ENCODE results near the gene PSMB5. TPM values are rescaled to one million over a fixed set of nuclear protein-coding genes. Genes with fewer than 3 reads are reported as not detected.

The PSMB5 gene
- total RNA-seq (100 to 1,000 TPM; 114 to 140 TPM), polyA plus RNA-seq (ENCODE audit: insufficient read length in 6 of 6) (100 to 1,000 TPM; 174 to 199 (median 181) TPM)
- long read RNA-seq, donor 1, transcript PSMB5-206 (3 exons, 444 nt): minor isoform, 7 of 238 reads
- long read RNA-seq, donor 1, transcript PSMB5-202 (3 exons, 1,294 nt): major isoform, 148 of 238 reads
- long read RNA-seq, donor 1, partial matches to known transcripts: 77 of 238 reads
- long read RNA-seq, donor 1, other reads (novel, unspliced or antisense): 0 of 238 reads
- long read RNA-seq, donor 2, transcript PSMB5-202 (3 exons, 1,294 nt): major isoform, 100 of 224 reads
- long read RNA-seq, donor 2, partial matches to known transcripts: 108 of 224 reads
- long read RNA-seq, donor 2, other reads (novel, unspliced or antisense): 6 of 224 reads
- long read RNA-seq, donor 3, transcript PSMB5-202 (3 exons, 1,294 nt): major isoform, 118 of 179 reads
- long read RNA-seq, donor 3, partial matches to known transcripts: 48 of 179 reads
- long read RNA-seq, donor 3, other reads (novel, unspliced or antisense): 5 of 179 reads
- long read RNA-seq, donor 4, transcript PSMB5-202 (3 exons, 1,294 nt): major isoform, 220 of 249 reads
- long read RNA-seq, donor 4, partial matches to known transcripts: 14 of 249 reads
- long read RNA-seq, donor 4, other reads (novel, unspliced or antisense): 5 of 249 reads
- long read RNA-seq, donor 5, transcript PSMB5-202 (3 exons, 1,294 nt): major isoform, 102 of 193 reads
- long read RNA-seq, donor 5, partial matches to known transcripts: 78 of 193 reads
- long read RNA-seq, donor 5, other reads (novel, unspliced or antisense): 5 of 193 reads
- long read RNA-seq, donor 6, transcript PSMB5-202 (3 exons, 1,294 nt): major isoform, 108 of 225 reads
- long read RNA-seq, donor 6, partial matches to known transcripts: 101 of 225 reads
- long read RNA-seq, donor 6, other reads (novel, unspliced or antisense): 7 of 225 reads
- long read RNA-seq, donor 7, transcript PSMB5-202 (3 exons, 1,294 nt): major isoform, 43 of 77 reads
- long read RNA-seq, donor 7, transcript PSMB5-206 (3 exons, 444 nt): minor isoform, 5 of 77 reads
- long read RNA-seq, donor 7, partial matches to known transcripts: 26 of 77 reads
- long read RNA-seq, donor 7, other reads (novel, unspliced or antisense): 0 of 77 reads
- long read RNA-seq, donor 8, transcript PSMB5-202 (3 exons, 1,294 nt): major isoform, 63 of 84 reads
- long read RNA-seq, donor 8, partial matches to known transcripts: 18 of 84 reads
- long read RNA-seq, donor 8, other reads (novel, unspliced or antisense): 0 of 84 reads
- long read RNA-seq, donor 9: 0 reads
- long read RNA-seq, donor 10, transcript PSMB5-205 (4 exons, 1,117 nt): minor isoform, 9 of 469 reads
- long read RNA-seq, donor 10, transcript PSMB5-202 (3 exons, 1,294 nt): major isoform, 429 of 469 reads
- long read RNA-seq, donor 10, partial matches to known transcripts: 2 of 469 reads
- long read RNA-seq, donor 10, other reads (novel, unspliced or antisense): 20 of 469 reads
- long read RNA-seq, donor 11, transcript PSMB5-202 (3 exons, 1,294 nt): major isoform, 117 of 194 reads
- long read RNA-seq, donor 11, partial matches to known transcripts: 65 of 194 reads
- long read RNA-seq, donor 11, other reads (novel, unspliced or antisense): 5 of 194 reads
- long read RNA-seq, donor 12, transcript PSMB5-202 (3 exons, 1,294 nt): major isoform, 94 of 156 reads
- long read RNA-seq, donor 12, partial matches to known transcripts: 48 of 156 reads
- long read RNA-seq, donor 12, other reads (novel, unspliced or antisense): 9 of 156 reads

DNA sequence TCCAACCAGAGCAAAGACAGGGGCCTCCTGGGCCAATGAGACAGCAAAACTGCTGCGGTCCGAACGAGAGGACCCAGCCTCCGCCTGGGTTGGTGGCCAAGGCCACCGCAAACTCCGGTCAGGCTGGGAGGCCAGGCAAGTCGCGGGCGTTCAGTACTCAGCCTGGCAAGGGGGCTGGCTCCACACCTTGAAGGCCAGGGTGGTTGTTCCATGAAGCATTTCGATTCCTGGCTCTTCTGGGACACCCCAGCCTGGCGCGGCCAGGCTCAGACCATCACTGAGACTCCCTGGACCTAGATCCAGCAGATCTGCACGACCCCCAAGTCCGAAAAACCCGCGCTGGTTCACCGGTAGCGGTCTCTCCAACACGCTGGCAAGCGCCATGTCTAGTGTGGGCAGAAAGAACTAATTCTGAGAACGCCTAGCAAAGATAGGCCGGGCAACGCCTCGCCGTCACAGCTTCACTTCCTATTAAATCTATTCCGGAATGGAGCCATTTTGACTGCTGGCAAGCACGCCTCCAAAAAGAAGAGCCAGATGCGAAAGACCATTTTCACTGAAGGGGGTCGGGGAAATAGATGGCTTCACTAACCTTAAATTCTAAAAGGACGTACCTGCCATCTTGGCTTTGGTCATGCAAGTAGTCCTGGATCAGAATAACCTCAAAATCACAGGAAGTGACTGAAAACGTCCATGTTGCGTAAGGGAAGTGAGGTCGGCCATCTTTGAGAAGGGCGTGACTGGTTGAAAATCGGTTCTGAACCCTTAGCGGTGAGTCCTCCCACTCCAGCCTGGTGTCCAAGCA is at the start of gene PSMB5:
Gene PSMB5 (minus strand): TSS at position 403 of the 805 bp plus-strand sequence. CDS start 19 bp downstream, at position 384.
- intact Hi-C loops (cut with DNase I): no loop called here

DNA sequence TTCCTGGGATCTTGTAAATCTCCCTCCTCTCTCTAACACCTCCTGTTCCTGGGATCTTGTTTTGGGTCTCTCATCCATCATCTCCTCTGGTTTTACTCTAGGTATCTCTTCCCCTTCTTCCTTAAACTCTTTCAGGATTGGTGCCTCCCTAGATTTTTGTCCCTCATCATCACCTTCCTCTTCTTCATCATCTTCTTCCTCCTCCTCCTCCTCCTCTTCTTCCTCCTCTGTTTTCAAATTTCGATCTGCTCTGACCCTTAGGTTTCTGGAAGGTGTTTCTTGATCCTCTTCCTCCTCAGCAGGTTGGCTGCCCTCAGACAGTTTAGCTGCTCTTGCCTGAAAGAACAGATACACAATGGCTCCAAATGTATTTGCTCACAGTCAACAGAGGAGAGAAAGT is 45.8 kb upstream of the PSMB5 start:
- TF ChIP-seq, protein P1, sequence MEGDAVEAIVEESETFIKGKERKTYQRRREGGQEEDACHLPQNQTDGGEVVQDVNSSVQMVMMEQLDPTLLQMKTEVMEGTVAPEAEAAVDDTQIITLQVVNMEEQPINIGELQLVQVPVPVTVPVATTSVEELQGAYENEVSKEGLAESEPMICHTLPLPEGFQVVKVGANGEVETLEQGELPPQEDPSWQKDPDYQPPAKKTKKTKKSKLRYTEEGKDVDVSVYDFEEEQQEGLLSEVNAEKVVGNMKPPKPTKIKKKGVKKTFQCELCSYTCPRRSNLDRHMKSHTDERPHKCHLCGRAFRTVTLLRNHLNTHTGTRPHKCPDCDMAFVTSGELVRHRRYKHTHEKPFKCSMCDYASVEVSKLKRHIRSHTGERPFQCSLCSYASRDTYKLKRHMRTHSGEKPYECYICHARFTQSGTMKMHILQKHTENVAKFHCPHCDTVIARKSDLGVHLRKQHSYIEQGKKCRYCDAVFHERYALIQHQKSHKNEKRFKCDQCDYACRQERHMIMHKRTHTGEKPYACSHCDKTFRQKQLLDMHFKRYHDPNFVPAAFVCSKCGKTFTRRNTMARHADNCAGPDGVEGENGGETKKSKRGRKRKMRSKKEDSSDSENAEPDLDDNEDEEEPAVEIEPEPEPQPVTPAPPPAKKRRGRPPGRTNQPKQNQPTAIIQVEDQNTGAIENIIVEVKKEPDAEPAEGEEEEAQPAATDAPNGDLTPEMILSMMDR (IDR thresholded peaks at IDR 0.05): no peak
- ATAC-seq (no peak), DNase-seq (no peak)
- Histone ChIP-seq H3K27me3 (no peaks in the 10 kb centered on the region), H3K27ac (peak overlapping the region in 1 of 2 donors; percentile 83), H3K4me3 (no peak overlapping the region), H3K9me3 (no peaks in the 10 kb centered on the region), H3K36me3 (peaks cover 3 to 100% of the 10 kb centered on the region in 2 donors), H3K4me1 (peaks cover 0 to 46% of the 10 kb centered on the region in 2 donors)
- intact Hi-C loops (cut with DNase I): no loop called here

More for the DNA sequence above, at the start of gene PSMB5:
- ATAC-seq: peak; percentile 99
- TF ChIP-seq, protein P1 (IDR thresholded peaks at IDR 0.05): peak in 1 of 2 donors; percentile 44
- Histone ChIP-seq H3K9me3 (no peaks in the 10 kb centered on the region), H3K4me1 (peaks cover 8 to 23% of the 10 kb centered on the region in 2 donors), H3K27ac (peak within 1 kb of the TSS; percentile 93 to 96), H3K36me3 (peaks cover 0 to 37% of the 10 kb centered on the region in 2 donors), H3K4me3 (peak within 1 kb of the TSS; percentile 89 to 94), H3K27me3 (no peaks in the 10 kb centered on the region)
- peak; percentile 90 to 96 (median 92) for DNase-seq

DNA sequence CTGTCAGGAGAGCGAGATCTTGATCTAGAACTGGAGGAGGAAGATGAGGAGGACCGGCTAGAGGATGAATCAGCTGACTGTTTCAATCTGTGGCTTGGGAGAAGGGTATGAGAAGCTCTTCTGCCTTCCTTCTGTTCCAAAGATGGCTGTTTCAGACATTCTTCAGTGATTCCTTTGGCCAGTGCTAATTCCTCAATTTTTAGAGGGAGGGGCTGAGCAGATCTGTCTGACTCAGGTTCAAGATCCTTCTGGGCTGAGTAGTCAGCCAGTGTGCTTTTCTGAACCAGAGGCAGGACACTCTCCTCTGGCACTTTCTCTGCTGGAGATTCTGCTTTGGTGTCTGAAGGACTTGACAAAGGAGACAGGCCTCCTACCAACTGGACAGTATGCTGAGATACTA is 45.0 kb upstream of the PSMB5 start:
- H3K9me3 ChIP-seq: no peaks in the 10 kb centered on the region
- DNase-seq (no peak), ATAC-seq (no peak)
- peaks cover 0 to 42% of the 10 kb centered on the region in 2 donors for H3K4me1 ChIP-seq
- peak overlapping the region; percentile 13 to 83 for H3K27ac ChIP-seq
- TF ChIP-seq, protein P1 (IDR thresholded peaks at IDR 0.05): no peak
- intact Hi-C loops (cut with DNase I): no loop called here
- H3K36me3 ChIP-seq: peaks cover 3 to 100% of the 10 kb centered on the region in 2 donors
- no peaks in the 10 kb centered on the region for H3K27me3 ChIP-seq
- H3K4me3 ChIP-seq: no peak overlapping the region

DNA sequence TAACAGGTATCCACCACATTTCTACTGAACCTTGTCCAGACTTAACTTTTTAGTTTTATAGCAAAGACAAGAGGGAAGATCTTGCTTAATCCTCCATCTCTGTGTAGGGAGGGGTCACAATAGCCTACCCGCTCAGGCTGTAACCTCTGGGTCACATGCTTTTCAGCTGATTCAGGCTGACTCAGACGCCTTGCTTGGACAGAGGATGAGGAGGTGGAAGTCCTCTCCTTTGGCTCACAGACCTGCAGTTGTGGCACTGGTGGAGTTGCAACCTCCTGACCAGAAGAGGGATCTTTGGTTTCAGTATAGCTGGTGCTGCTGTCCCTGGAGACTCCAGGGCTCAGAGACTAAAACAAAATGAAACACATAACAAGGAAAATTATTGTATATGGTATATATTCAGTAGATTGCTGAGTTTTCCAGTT is 44.0 kb upstream of the PSMB5 start:
- TF ChIP-seq, protein P1 (IDR thresholded peaks at IDR 0.05): no peak
- Histone ChIP-seq H3K4me3 (no peak overlapping the region), H3K36me3 (peaks cover 3 to 100% of the 10 kb centered on the region in 2 donors), H3K27me3 (no peaks in the 10 kb centered on the region), H3K4me1 (peaks cover 0 to 42% of the 10 kb centered on the region in 2 donors), H3K27ac (peak overlapping the region; percentile 37 to 83), H3K9me3 (no peaks in the 10 kb centered on the region)
- intact Hi-C loops (cut with DNase I): no loop called here
- ATAC-seq (peak; percentile 92), DNase-seq (peak in 1 of 4 donors; percentile 87)

Data from left lung (tissue), 14 donors.